Measurements from ENCODE around the gene B3GNT3.

- TF ChIP-seq CTCF (conservative IDR thresholded peaks at IDR 0.05; ENCODE audit: low read length), result no peak
- TF ChIP-seq EZH2phosphoT487 (IDR thresholded peaks at IDR 0.05; ENCODE audit: borderline replicate concordance), result no peak
Observed at GRCh38 chr19:17762505-17763229, 32.3 kb upstream of the B3GNT3 start.
